HUES64 (cell line): ENCODE measurements around the gene DCBLD2.

Experiments used
- H3K27ac ChIP-seq: 2 replicates; pipeline ENCODE4 v1.7.0; 2013; ENCODE audit warnings: low read depth, low read length, inconsistent platforms
- H3K27me3 ChIP-seq: 2 replicates; pipeline ENCODE4 v1.6.1; 2013; ENCODE audit warnings: mild to moderate bottlenecking, low read length; ENCODE audit not compliant: insufficient read depth
- H3K36me3 ChIP-seq: 2 replicates; pipeline ENCODE4 v1.6.1; 2013; ENCODE audit warnings: mild to moderate bottlenecking, low read length; ENCODE audit not compliant: insufficient read depth
- H3K4me1 ChIP-seq: 2 replicates; pipeline ENCODE4 v1.6.1; 2013; ENCODE audit warnings: mild to moderate bottlenecking, low read length, moderate library complexity; ENCODE audit not compliant: insufficient read depth
- H3K4me3 ChIP-seq: 2 replicates; pipeline ENCODE4 v1.5.1; 2013; ENCODE audit warnings: mild to moderate bottlenecking, low read length, moderate library complexity
- H3K9ac ChIP-seq: 2 replicates; pipeline ENCODE4 v1.6.1; 2013; ENCODE audit warnings: mild to moderate bottlenecking, low read depth, low read length
- H3K9me3 ChIP-seq: 2 replicates; pipeline ENCODE4 v1.6.1; 2013; ENCODE audit warnings: low read depth, low read length; ENCODE audit not compliant: insufficient read depth
- WGBS: fragments of 150-250, 120-280 bp; methylation state at CpG from one replicate; pipeline ENCODE4 v1.1.7; 2013; ENCODE audit warnings: missing lambda C conversion rate; 5-methylcytosine and 5-hydroxymethylcytosine counted together

DCBLD2 gene

DNA sequence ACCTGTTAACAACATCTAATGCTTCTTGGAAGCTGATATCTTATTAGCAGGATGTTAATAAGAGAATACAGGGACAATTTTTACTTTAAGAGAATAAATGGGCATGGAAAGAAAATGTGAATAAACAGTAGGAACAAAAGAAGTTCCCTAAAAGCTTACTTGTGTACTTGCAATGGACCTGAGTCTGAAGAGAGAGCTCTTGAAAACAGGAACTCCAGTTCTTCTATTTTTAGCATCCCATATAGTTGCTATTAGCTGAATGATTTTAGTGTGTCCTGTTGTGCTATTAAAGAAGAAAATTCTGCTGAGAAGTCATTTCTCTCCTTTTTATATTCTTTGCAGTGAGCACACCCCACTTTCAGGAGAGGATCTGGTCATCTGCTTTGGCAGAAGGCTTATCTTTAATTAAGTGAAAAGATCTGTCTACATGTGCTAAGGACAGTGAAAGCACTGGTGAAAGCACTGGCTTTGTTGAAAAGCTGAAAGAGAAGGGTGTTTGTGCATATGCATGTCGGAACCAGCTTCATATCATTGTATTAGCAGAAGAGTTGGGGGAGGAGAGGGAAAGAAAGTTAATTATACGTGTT is 139.8 kb downstream of the DCBLD2 start:
- WGBS: 84% methylated on average over 2 of the region's 2 CpGs
- Histone ChIP-seq H3K27ac (no peak overlapping the region), H3K4me3 (no peak overlapping the region)

DNA sequence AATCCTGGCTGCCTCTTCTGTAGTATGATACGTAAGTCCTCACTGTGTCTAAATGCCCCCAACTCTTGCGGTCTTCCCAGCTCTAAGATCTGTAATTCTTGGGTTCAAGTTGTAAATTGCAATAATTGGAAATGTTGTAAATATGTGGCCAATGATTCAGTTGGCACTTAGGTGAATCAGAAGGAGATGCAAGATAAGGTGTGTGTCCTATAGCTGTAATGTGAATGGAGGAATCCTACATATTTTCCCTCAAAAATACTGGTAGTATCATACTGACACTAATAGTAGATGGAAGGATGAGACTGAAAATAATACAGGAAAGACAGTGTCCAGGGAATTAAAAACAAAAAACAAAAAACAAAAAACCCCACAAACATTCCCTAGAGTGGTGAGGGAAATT is 141.9 kb downstream of the DCBLD2 start:
- 96% methylated on average over 2 of the region's 2 CpGs for WGBS
- Histone ChIP-seq H3K4me3 (no peak overlapping the region), H3K27ac (no peak overlapping the region), H3K27me3 (no peaks in the 10 kb centered on the region), H3K9ac (no peak overlapping the region), H3K36me3 (no peaks in the 10 kb centered on the region), H3K9me3 (no peaks in the 10 kb centered on the region), H3K4me1 (no peaks in the 10 kb centered on the region)

More for the DNA sequence above, 139.8 kb downstream of the DCBLD2 start:
- Histone ChIP-seq H3K27me3 (no peaks in the 10 kb centered on the region), H3K9ac (no peak overlapping the region), H3K36me3 (no peaks in the 10 kb centered on the region), H3K4me1 (no peaks in the 10 kb centered on the region; the same call in 1 of the 2 replicates), H3K9me3 (no peaks in the 10 kb centered on the region)

DNA sequence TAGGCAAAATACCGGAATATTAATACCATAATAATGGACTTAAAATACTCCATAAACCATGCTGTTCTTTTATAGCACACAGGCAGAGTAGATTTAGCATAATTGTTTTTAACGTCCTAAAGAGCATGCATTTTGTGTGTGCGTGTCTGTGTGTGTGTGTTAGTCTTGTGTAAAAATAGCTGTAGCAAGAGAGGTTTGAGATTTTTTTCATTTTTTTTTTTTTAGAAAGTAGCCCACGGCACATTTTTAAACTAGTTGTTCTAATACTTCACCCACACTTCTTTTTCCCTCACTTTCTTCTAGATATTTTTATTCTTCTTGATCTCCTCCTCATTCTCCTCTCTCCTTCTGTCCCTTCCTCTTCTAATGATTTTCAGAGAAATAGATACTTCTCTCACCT is 145.9 kb downstream of the DCBLD2 start:
- no peak overlapping the region for H3K4me3 ChIP-seq
- no peaks in the 10 kb centered on the region for H3K4me1 ChIP-seq
- no peak overlapping the region for H3K27ac ChIP-seq
- no peak overlapping the region for H3K9ac ChIP-seq
- H3K9me3 ChIP-seq: no peaks in the 10 kb centered on the region
- 97% methylated on average over 4 of the region's 4 CpGs for WGBS
- no peaks in the 10 kb centered on the region for H3K27me3 ChIP-seq
- no peaks in the 10 kb centered on the region for H3K36me3 ChIP-seq

DNA sequence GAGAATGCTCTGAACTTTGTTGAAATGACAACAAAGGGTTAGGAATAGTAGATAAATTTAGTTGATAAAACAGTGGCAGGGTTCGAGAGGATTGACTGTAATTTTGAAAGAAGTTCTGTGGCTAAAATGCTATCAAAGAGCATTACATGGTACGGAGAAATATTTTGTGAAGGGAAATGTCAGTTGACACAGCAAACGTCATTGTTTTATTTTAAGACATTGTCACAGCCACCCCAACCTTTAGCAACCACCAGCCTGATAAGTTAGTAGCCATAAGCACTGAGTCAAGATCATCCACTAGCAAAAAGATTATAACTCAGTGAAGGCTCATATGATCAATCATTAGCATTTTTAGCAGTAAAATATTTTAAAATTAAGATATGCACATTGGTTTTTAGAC is 147.0 kb downstream of the DCBLD2 start:
- H3K27me3 ChIP-seq: no peaks in the 10 kb centered on the region
- no peak overlapping the region for H3K27ac ChIP-seq
- peaks cover 3% of the 10 kb centered on the region for H3K4me1 ChIP-seq
- 86% methylated on average over 3 of the region's 3 CpGs for WGBS
- H3K36me3 ChIP-seq: no peaks in the 10 kb centered on the region
- no peaks in the 10 kb centered on the region for H3K9me3 ChIP-seq
- no peak overlapping the region for H3K9ac ChIP-seq
- H3K4me3 ChIP-seq: no peak overlapping the region

DNA sequence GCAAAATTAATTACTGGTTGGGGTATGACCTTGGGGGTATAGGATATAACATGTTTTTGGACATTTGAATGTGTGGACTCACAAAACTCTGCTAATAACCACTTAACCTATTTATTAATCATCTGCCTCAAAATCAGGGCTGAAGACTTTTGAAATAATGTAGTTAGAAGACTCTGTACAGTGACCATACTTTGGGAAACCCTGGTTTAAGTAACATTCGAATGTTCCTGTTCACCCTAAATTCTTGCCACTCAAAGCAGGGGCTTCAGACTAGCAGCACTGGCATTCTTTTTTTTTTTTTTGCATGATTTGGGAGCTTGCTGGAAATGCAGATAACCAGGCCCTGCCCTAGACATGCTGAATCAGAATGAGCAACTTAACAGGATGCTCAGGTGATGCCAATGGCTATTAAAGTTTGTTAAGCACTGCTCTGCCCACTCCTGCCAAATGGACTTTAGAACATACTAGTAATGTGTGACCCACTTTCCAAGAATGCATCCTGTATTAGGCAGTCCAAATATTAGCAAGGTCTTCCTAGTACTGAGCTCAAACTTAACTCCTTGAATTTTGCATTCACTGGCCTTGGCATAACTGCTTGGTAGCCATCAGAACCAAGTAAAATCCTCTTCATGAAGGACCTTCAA is 151.1 kb downstream of the DCBLD2 start:
- no peak overlapping the region for H3K27ac ChIP-seq
- H3K27me3 ChIP-seq: no peaks in the 10 kb centered on the region
- peaks cover 9% of the 10 kb centered on the region for H3K4me1 ChIP-seq
- 100% methylated on average over 1 of the region's 1 CpG for WGBS
- no peaks in the 10 kb centered on the region for H3K9me3 ChIP-seq
- no peak overlapping the region for H3K4me3 ChIP-seq
- H3K9ac ChIP-seq: no peak overlapping the region
- no peaks in the 10 kb centered on the region for H3K36me3 ChIP-seq

DNA sequence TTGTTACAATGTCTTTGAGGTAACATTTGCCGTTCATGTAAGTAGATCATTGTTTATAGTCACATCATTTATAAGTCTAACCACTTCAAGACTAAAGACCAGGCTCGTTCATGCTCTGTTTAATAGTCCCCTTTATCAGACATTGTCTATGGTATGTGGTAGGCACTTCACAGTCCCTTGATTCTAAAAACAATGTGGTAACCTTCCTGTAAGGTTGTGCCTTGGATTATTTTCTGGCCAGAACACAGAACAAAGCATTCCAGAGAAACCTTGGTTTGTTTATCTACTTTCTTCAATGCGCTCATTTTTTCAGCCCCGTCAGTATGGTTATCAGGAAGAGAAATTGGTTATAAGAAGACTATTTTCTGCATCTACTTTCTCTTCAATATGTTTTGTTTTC is 154.6 kb downstream of the DCBLD2 start:
- no peaks in the 10 kb centered on the region for H3K27me3 ChIP-seq
- H3K9ac ChIP-seq: no peak overlapping the region
- peaks cover 9% of the 10 kb centered on the region for H3K4me1 ChIP-seq
- no peak overlapping the region for H3K4me3 ChIP-seq
- no peak overlapping the region for H3K27ac ChIP-seq
- WGBS: 85% methylated on average over 2 of the region's 4 CpGs
- H3K36me3 ChIP-seq: no peaks in the 10 kb centered on the region
- H3K9me3 ChIP-seq: no peaks in the 10 kb centered on the region

DNA sequence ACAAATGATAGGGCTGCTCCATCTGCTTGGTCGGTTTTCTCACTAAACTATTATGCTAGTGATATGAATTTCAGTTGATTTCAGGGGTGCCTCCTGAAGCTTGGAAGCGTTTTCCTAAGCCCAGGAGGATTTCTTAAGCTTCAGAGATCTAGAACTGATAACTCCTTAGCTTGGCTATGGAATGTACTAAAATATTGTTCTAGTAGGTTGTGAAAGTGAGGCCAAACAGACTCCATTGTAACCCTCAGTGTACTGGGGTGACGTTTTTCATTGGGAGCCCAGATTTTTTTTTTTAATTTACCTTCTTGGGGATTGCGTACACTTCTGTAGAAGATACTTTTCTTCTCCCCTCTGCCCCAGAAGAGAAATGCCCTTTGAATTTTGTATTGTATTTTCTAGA is 155.4 kb downstream of the DCBLD2 start:
- no peak overlapping the region for H3K27ac ChIP-seq
- WGBS: 94% methylated on average over 4 of the region's 4 CpGs
- H3K36me3 ChIP-seq: no peaks in the 10 kb centered on the region
- H3K27me3 ChIP-seq: no peaks in the 10 kb centered on the region
- peaks cover 9% of the 10 kb centered on the region for H3K4me1 ChIP-seq
- H3K4me3 ChIP-seq: no peak overlapping the region
- no peaks in the 10 kb centered on the region for H3K9me3 ChIP-seq
- H3K9ac ChIP-seq: no peak overlapping the region
